Fibroblast of skin of right quadriceps (primary cell): ENCODE results near the gene PAX4.
A peak's percentile ranks its signal among the peaks of the same experiment; 100 is the strongest.

ENCODE experiments used
- DNase-seq: peaks from one replicate; pipeline ENCODE4 v3.0.0-alpha.2; 2013

The PAX4 gene

GRCh38 chr7:127628445-127628844 lies 10.5 kb upstream of the PAX4 start:
- no peak for DNase-seq

GRCh38 chr7:127625331-127625730 lies 7.4 kb upstream of the PAX4 start:
- DNase-seq: no peak

GRCh38 chr7:127620406-127621233 lies 2.7 kb upstream of the PAX4 start:
- DNase-seq: no peak

- DNase-seq: no peak
Measured at GRCh38 chr7:127619681-127620405, 1.9 kb upstream of the PAX4 start.

GRCh38 chr7:127618775-127619174 lies 833 bp upstream of the PAX4 start:
- DNase-seq: no peak

- DNase-seq: no peak
Measured at GRCh38 chr7:127616724-127617123, 1.2 kb downstream of the PAX4 start.

- no peak for DNase-seq
Measured at GRCh38 chr7:127612263-127612662, 5.7 kb downstream of the PAX4 start.

- no peak for DNase-seq
Measured at GRCh38 chr7:127609297-127609696, 8.6 kb downstream of the PAX4 start.

GRCh38 chr7:127608446-127608845 lies 9.5 kb downstream of the PAX4 start:
- DNase-seq: no peak

- DNase-seq: no peak
Measured at GRCh38 chr7:127600885-127601284, 17.1 kb downstream of the PAX4 start.

GRCh38 chr7:127598318-127598717 lies 19.6 kb downstream of the PAX4 start:
- DNase-seq: no peak

GRCh38 chr7:127595737-127596136 lies 22.2 kb downstream of the PAX4 start:
- no peak for DNase-seq

GRCh38 chr7:127594490-127594889 lies 23.5 kb downstream of the PAX4 start:
- no peak for DNase-seq

GRCh38 chr7:127592550-127592949 lies 25.4 kb downstream of the PAX4 start:
- DNase-seq: no peak

GRCh38 chr7:127591591-127591990 lies 26.4 kb downstream of the PAX4 start:
- DNase-seq: no peak

GRCh38 chr7:127591189-127591588 lies 26.8 kb downstream of the PAX4 start:
- no peak for DNase-seq

GRCh38 chr7:127589896-127590295 lies 28.0 kb downstream of the PAX4 start:
- DNase-seq: no peak

- peak; percentile 64 for DNase-seq
Measured at GRCh38 chr7:127588697-127589482, 29.1 kb downstream of the PAX4 start.

GRCh38 chr7:127588019-127588696 lies 29.8 kb downstream of the PAX4 start, which contains the start of gene ARF5:
ARF5 (plus strand) TSS chr7:127588411; CDS start chr7:127588499, 88 bp downstream.
- DNase-seq: peak; percentile 84

GRCh38 chr7:127587663-127588018 lies 30.3 kb downstream of the PAX4 start:
- DNase-seq: no peak

GRCh38 chr7:127586346-127586745 lies 31.6 kb downstream of the PAX4 start:
- DNase-seq: no peak

GRCh38 chr7:127585044-127585953 lies 32.6 kb downstream of the PAX4 start, which contains the start of gene GCC1:
GCC1 (minus strand) TSS chr7:127585596; CDS start chr7:127585182, 414 bp downstream.
- DNase-seq: peak; percentile 86
